ENCODE data around the gene PDZD8.

Gene PDZD8

GRCh38 chr10:117261501-117261900 is 113.7 kb downstream of the PDZD8 start:
- Histone ChIP-seq H4K91ac (ENCODE audit: low read depth, low read length) (no peak overlapping the region), H3K27me3 (ENCODE audit: insufficient read depth, low read length) (no peaks in the 10 kb centered on the region), H3K79me2 (ENCODE audit: control insufficient read depth, insufficient read depth, low read length, poor library complexity) (no peaks in the 10 kb centered on the region), H4K12ac (ENCODE audit: low read depth, low read length) (no peak overlapping the region), H3K9ac (ENCODE audit: low read length) (no peak overlapping the region), H3K18ac (ENCODE audit: low read length) (no peak overlapping the region), H3K79me1 (ENCODE audit: low read length) (no peaks in the 10 kb centered on the region), H4K8ac (ENCODE audit: low read depth, low read length) (no peak overlapping the region), H3K27ac (ENCODE audit: low read depth, low read length) (no peak overlapping the region), H3K4ac (ENCODE audit: low read depth, low read length) (no peak overlapping the region), H3K23ac (ENCODE audit: low read length) (no peak overlapping the region), H3K14ac (ENCODE audit: low read length) (no peak overlapping the region), H3K4me1 (ENCODE audit: control insufficient read depth in 1 of 2, insufficient read depth in 2 of 2, low read length in 2 of 2) (peaks cover 6 to 10% of the 10 kb centered on the region in 2 experiments), H2AK5ac (ENCODE audit: low read length) (no peak overlapping the region), H3K4me2 (ENCODE audit: low read length) (no peak overlapping the region), H2BK120ac (ENCODE audit: insufficient read depth, low read length, poor library complexity) (no peak overlapping the region), H3K36me3 (ENCODE audit: control insufficient read depth in 1 of 2, insufficient read depth in 2 of 2, low read length in 2 of 2) (no peaks in the 10 kb centered on the region), H3K9me3 (ENCODE audit: insufficient read depth, low read depth, low read length) (no peaks in the 10 kb centered on the region), H2BK12ac (ENCODE audit: low read length) (no peak overlapping the region), H2AFZ (ENCODE audit: insufficient read depth, low read length, poor library complexity) (no peak overlapping the region), H3K4me3 (ENCODE audit: low read depth, low read length) (no peak overlapping the region), H2BK5ac (ENCODE audit: low read depth, low read length, poor library complexity) (no peak overlapping the region)
- no CpG with 5 or more reads among the region's 3 CpGs for WGBS (ENCODE audit: extremely low coverage, insufficient coverage, insufficient read length)
- DNase-seq: no peak

DNA sequence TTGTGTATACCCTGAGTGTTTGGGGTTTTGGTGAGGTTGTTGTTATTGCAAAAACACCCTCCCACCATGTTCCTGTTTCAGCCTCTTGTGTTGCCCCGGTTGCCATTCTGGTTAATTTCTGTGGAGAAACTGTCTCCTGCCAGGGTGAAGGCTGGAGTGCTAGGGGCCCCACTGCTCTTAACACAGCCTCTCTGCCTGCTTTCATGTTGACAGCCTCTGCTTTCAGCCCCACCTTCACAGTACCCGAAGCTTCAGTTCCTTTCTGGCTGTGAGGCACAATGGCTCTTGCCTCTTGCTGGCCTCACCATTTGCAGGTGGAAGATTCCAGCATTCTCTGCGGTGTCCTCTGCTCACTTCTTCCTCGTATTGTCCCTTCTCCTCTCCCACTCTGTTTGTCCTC is 115.2 kb downstream of the PDZD8 start:
- WGBS (ENCODE audit: extremely low coverage, insufficient coverage, insufficient read length): no CpG with 5 or more reads among the region's 4 CpGs
- no peak overlapping the region for H3K4me2 ChIP-seq (ENCODE audit: low read length)
- no peak overlapping the region for H2AK5ac ChIP-seq (ENCODE audit: low read length)

DNA sequence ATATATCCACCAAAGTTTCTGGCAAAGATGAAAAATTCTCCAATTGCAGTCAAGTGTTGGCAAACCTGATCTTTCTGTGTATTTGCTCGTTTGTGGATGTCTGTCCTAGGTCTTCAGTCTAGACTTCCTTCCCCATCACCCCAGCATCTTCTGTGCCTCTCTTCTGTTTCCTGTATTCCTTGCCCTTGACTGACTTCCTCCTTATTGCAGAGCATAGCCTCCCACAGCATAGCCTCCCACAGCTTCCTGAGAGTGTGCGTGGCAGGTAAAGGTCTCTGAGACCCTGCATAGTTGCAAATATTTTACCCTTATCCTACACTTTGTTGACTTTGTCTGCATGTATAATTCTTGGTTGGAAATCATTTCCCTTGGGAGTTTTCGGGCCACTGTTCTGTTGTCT is 116.0 kb downstream of the PDZD8 start:
- no CpG with 5 or more reads among the region's 3 CpGs for WGBS (ENCODE audit: extremely low coverage, insufficient coverage, insufficient read length)
- H4K8ac ChIP-seq (ENCODE audit: low read depth, low read length): no peak overlapping the region
- no peak overlapping the region for H2AK5ac ChIP-seq (ENCODE audit: low read length)
- no peak overlapping the region for H4K12ac ChIP-seq (ENCODE audit: low read depth, low read length)
- no peak overlapping the region for H4K91ac ChIP-seq (ENCODE audit: low read depth, low read length)
- H3K79me2 ChIP-seq (ENCODE audit: control insufficient read depth, insufficient read depth, low read length, poor library complexity): no peaks in the 10 kb centered on the region
- H3K79me1 ChIP-seq (ENCODE audit: low read length): no peaks in the 10 kb centered on the region
- H3K9me3 ChIP-seq (ENCODE audit: insufficient read depth, low read depth, low read length): no peaks in the 10 kb centered on the region
- no peak overlapping the region for H2BK120ac ChIP-seq (ENCODE audit: insufficient read depth, low read length, poor library complexity)
- no peak overlapping the region for H3K4me2 ChIP-seq (ENCODE audit: low read length)
- no peak overlapping the region for H3K23ac ChIP-seq (ENCODE audit: low read length)
- no peaks in the 10 kb centered on the region for H3K27me3 ChIP-seq (ENCODE audit: insufficient read depth, low read length)
- H2BK5ac ChIP-seq (ENCODE audit: low read depth, low read length, poor library complexity): no peak overlapping the region
- H3K27ac ChIP-seq (ENCODE audit: low read depth, low read length): no peak overlapping the region
- H3K4me1 ChIP-seq (ENCODE audit: control insufficient read depth in 1 of 2, insufficient read depth in 2 of 2, low read length in 2 of 2): peaks cover 6 to 10% of the 10 kb centered on the region in 2 experiments
- no peak overlapping the region for H2BK12ac ChIP-seq (ENCODE audit: low read length)
- H3K18ac ChIP-seq (ENCODE audit: low read length): no peak overlapping the region
- H3K14ac ChIP-seq (ENCODE audit: low read length): no peak overlapping the region
- no peak overlapping the region for H2AFZ ChIP-seq (ENCODE audit: insufficient read depth, low read length, poor library complexity)
- H3K36me3 ChIP-seq (ENCODE audit: control insufficient read depth in 1 of 2, insufficient read depth in 2 of 2, low read length in 2 of 2): no peaks in the 10 kb centered on the region
- no peak overlapping the region for H3K4ac ChIP-seq (ENCODE audit: low read depth, low read length)
- H3K4me3 ChIP-seq (ENCODE audit: low read depth, low read length): no peak overlapping the region
- DNase-seq: no peak
- no peak overlapping the region for H3K9ac ChIP-seq (ENCODE audit: low read length)

More for the DNA sequence above, 115.2 kb downstream of the PDZD8 start:
- Histone ChIP-seq H3K79me1 (ENCODE audit: low read length) (no peaks in the 10 kb centered on the region), H3K9me3 (ENCODE audit: insufficient read depth, low read depth, low read length) (no peaks in the 10 kb centered on the region), H3K9ac (ENCODE audit: low read length) (no peak overlapping the region), H3K27me3 (ENCODE audit: insufficient read depth, low read length) (no peaks in the 10 kb centered on the region), H3K18ac (ENCODE audit: low read length) (no peak overlapping the region), H4K91ac (ENCODE audit: low read depth, low read length) (no peak overlapping the region), H3K36me3 (ENCODE audit: control insufficient read depth in 1 of 2, insufficient read depth in 2 of 2, low read length in 2 of 2) (no peaks in the 10 kb centered on the region), H3K4ac (ENCODE audit: low read depth, low read length) (no peak overlapping the region), H2AFZ (ENCODE audit: insufficient read depth, low read length, poor library complexity) (no peak overlapping the region), H3K14ac (ENCODE audit: low read length) (no peak overlapping the region), H3K79me2 (ENCODE audit: control insufficient read depth, insufficient read depth, low read length, poor library complexity) (no peaks in the 10 kb centered on the region), H2BK5ac (ENCODE audit: low read depth, low read length, poor library complexity) (no peak overlapping the region), H2BK120ac (ENCODE audit: insufficient read depth, low read length, poor library complexity) (no peak overlapping the region), H3K4me3 (ENCODE audit: low read depth, low read length) (no peak overlapping the region), H2BK12ac (ENCODE audit: low read length) (no peak overlapping the region), H3K27ac (ENCODE audit: low read depth, low read length) (no peak overlapping the region), H4K12ac (ENCODE audit: low read depth, low read length) (no peak overlapping the region), H3K23ac (ENCODE audit: low read length) (no peak overlapping the region), H4K8ac (ENCODE audit: low read depth, low read length) (no peak overlapping the region), H3K4me1 (ENCODE audit: control insufficient read depth in 1 of 2, insufficient read depth in 2 of 2, low read length in 2 of 2) (peaks cover 6 to 10% of the 10 kb centered on the region in 2 experiments)
- no peak for DNase-seq

GRCh38 chr10:117257721-117258120 is 117.5 kb downstream of the PDZD8 start:
- Histone ChIP-seq H3K23ac (ENCODE audit: low read length) (no peak overlapping the region), H3K27ac (ENCODE audit: low read depth, low read length) (no peak overlapping the region), H4K12ac (ENCODE audit: low read depth, low read length) (no peak overlapping the region), H3K14ac (ENCODE audit: low read length) (no peak overlapping the region), H3K79me2 (ENCODE audit: control insufficient read depth, insufficient read depth, low read length, poor library complexity) (no peaks in the 10 kb centered on the region), H3K9me3 (ENCODE audit: insufficient read depth, low read depth, low read length) (no peaks in the 10 kb centered on the region), H3K79me1 (ENCODE audit: low read length) (no peaks in the 10 kb centered on the region), H3K27me3 (ENCODE audit: insufficient read depth, low read length) (no peaks in the 10 kb centered on the region), H2AK5ac (ENCODE audit: low read length) (no peak overlapping the region), H4K8ac (ENCODE audit: low read depth, low read length) (no peak overlapping the region), H2BK120ac (ENCODE audit: insufficient read depth, low read length, poor library complexity) (no peak overlapping the region), H3K36me3 (ENCODE audit: control insufficient read depth in 1 of 2, insufficient read depth in 2 of 2, low read length in 2 of 2) (no peaks in the 10 kb centered on the region), H2BK5ac (ENCODE audit: low read depth, low read length, poor library complexity) (no peak overlapping the region), H2BK12ac (ENCODE audit: low read length) (no peak overlapping the region), H3K4me2 (ENCODE audit: low read length) (no peak overlapping the region), H3K9ac (ENCODE audit: low read length) (no peak overlapping the region), H3K4me3 (ENCODE audit: low read depth, low read length) (no peak overlapping the region), H2AFZ (ENCODE audit: insufficient read depth, low read length, poor library complexity) (no peak overlapping the region), H3K18ac (ENCODE audit: low read length) (no peak overlapping the region), H3K4me1 (ENCODE audit: control insufficient read depth in 1 of 2, insufficient read depth in 2 of 2, low read length in 2 of 2) (peaks cover 0 to 4% of the 10 kb centered on the region in 2 experiments), H3K4ac (ENCODE audit: low read depth, low read length) (no peak overlapping the region), H4K91ac (ENCODE audit: low read depth, low read length) (no peak overlapping the region)
- WGBS (ENCODE audit: extremely low coverage, insufficient coverage, insufficient read length): no CpG with 5 or more reads among the region's 3 CpGs
- DNase-seq: no peak
